ENCODE measurements around the gene GPR31. TPM values are rescaled to one million over a fixed set of nuclear protein-coding genes. Genes with fewer than 3 reads are reported as not detected.
A peak's percentile ranks its signal among the peaks of the same experiment; 100 is the strongest.
"Not testable (repeated sequence)": the region's sequence is repeated elsewhere in the genome, so short reads cannot be mapped to it uniquely, and the experiment has no call there.

The GPR31 gene
- total RNA-seq, 1 donor from 2014 or later, result not detected

GRCh38 chr6:167187275-167187674 lies 29.5 kb upstream of the GPR31 start:
- H3K9me3 ChIP-seq; ATAC-seq; H3K4me3 ChIP-seq; H3K4me1 ChIP-seq; H3K36me3 ChIP-seq; intact Hi-C loops (cut with DNase I); H3K27ac ChIP-seq; DNase-seq; H3K27me3 ChIP-seq (ENCODE audit: low read depth): not testable (repeated sequence)

GRCh38 chr6:167185101-167185500 lies 27.3 kb upstream of the GPR31 start:
- ATAC-seq; intact Hi-C loops (cut with DNase I): not testable (repeated sequence)

GRCh38 chr6:167182913-167183314 lies 25.1 kb upstream of the GPR31 start:
- H3K4me1 ChIP-seq; H3K36me3 ChIP-seq; H3K4me3 ChIP-seq; H3K27me3 ChIP-seq (ENCODE audit: low read depth); H3K27ac ChIP-seq; DNase-seq; intact Hi-C loops (cut with DNase I); H3K9me3 ChIP-seq: not testable (repeated sequence)
- TF ChIP-seq CTCF (IDR thresholded peaks at IDR 0.05), result peak; percentile 40
- ATAC-seq, result peak; percentile 70 to 82

More at GRCh38 chr6:167185101-167185500, 27.3 kb upstream of the GPR31 start:
- not testable (repeated sequence) for H3K36me3 ChIP-seq; DNase-seq; H3K27ac ChIP-seq; H3K27me3 ChIP-seq (ENCODE audit: low read depth); H3K4me1 ChIP-seq; H3K9me3 ChIP-seq; H3K4me3 ChIP-seq

- intact Hi-C loops (cut with DNase I); DNase-seq; H3K4me1 ChIP-seq; H3K9me3 ChIP-seq; H3K27ac ChIP-seq; H3K36me3 ChIP-seq; H3K27me3 ChIP-seq (ENCODE audit: low read depth); ATAC-seq; H3K4me3 ChIP-seq: not testable (repeated sequence)
Observed at GRCh38 chr6:167181351-167181750, 23.6 kb upstream of the GPR31 start.

GRCh38 chr6:167180086-167180485 lies 22.3 kb upstream of the GPR31 start:
- H3K27ac ChIP-seq; H3K4me3 ChIP-seq; H3K9me3 ChIP-seq; DNase-seq; intact Hi-C loops (cut with DNase I); H3K4me1 ChIP-seq; H3K36me3 ChIP-seq; H3K27me3 ChIP-seq (ENCODE audit: low read depth); ATAC-seq: not testable (repeated sequence)

- ATAC-seq; H3K4me1 ChIP-seq; DNase-seq; H3K27ac ChIP-seq; intact Hi-C loops (cut with DNase I); H3K36me3 ChIP-seq; H3K27me3 ChIP-seq (ENCODE audit: low read depth); H3K4me3 ChIP-seq; H3K9me3 ChIP-seq: not testable (repeated sequence)
Observed at GRCh38 chr6:167178896-167179655, 21.3 kb upstream of the GPR31 start.

GRCh38 chr6:167177271-167177670 lies 19.5 kb upstream of the GPR31 start:
- intact Hi-C loops (cut with DNase I); H3K36me3 ChIP-seq; H3K27ac ChIP-seq; H3K27me3 ChIP-seq (ENCODE audit: low read depth); ATAC-seq; DNase-seq; H3K4me3 ChIP-seq; H3K9me3 ChIP-seq; H3K4me1 ChIP-seq: not testable (repeated sequence)

GRCh38 chr6:167172011-167172410 lies 14.2 kb upstream of the GPR31 start:
- DNase-seq; H3K27me3 ChIP-seq (ENCODE audit: low read depth); intact Hi-C loops (cut with DNase I); H3K4me3 ChIP-seq; H3K4me1 ChIP-seq; H3K9me3 ChIP-seq; ATAC-seq; H3K36me3 ChIP-seq; H3K27ac ChIP-seq: not testable (repeated sequence)

GRCh38 chr6:167171300-167171699 lies 13.5 kb upstream of the GPR31 start:
- intact Hi-C loops (cut with DNase I); H3K4me1 ChIP-seq; H3K27me3 ChIP-seq (ENCODE audit: low read depth); H3K4me3 ChIP-seq; ATAC-seq; H3K36me3 ChIP-seq; H3K9me3 ChIP-seq; H3K27ac ChIP-seq; DNase-seq: not testable (repeated sequence)

- DNase-seq; intact Hi-C loops (cut with DNase I); H3K27ac ChIP-seq: not testable (repeated sequence)
Observed at GRCh38 chr6:167169867-167170266, 12.1 kb upstream of the GPR31 start.

GRCh38 chr6:167168296-167168695 lies 10.5 kb upstream of the GPR31 start:
- H3K27me3 ChIP-seq (ENCODE audit: low read depth); H3K4me3 ChIP-seq; H3K9me3 ChIP-seq; H3K4me1 ChIP-seq; DNase-seq; H3K36me3 ChIP-seq; H3K27ac ChIP-seq; intact Hi-C loops (cut with DNase I): not testable (repeated sequence)
- peak in 1 of 2 donors; percentile 37 for ATAC-seq

More at GRCh38 chr6:167169867-167170266, 12.1 kb upstream of the GPR31 start:
- H3K4me3 ChIP-seq; H3K27me3 ChIP-seq (ENCODE audit: low read depth); ATAC-seq; H3K4me1 ChIP-seq; H3K9me3 ChIP-seq; H3K36me3 ChIP-seq: not testable (repeated sequence)

- H3K27me3 ChIP-seq (ENCODE audit: low read depth); intact Hi-C loops (cut with DNase I); H3K36me3 ChIP-seq; ATAC-seq; DNase-seq; H3K9me3 ChIP-seq; H3K4me1 ChIP-seq; H3K27ac ChIP-seq; H3K4me3 ChIP-seq: not testable (repeated sequence)
Observed at GRCh38 chr6:167167699-167168098, 9.9 kb upstream of the GPR31 start.
